HG03565 (cell line): ENCODE results near the gene OR1F1.
"Not testable (repeated sequence)": the region's sequence is repeated elsewhere in the genome, so short reads cannot be mapped to it uniquely, and the experiment has no call there.

Experiments used
- ATAC-seq: cut with Tn5 transposase; IDR thresholded peaks from one replicate; pipeline ENCODE4 v1.9.1; 2021; ENCODE audit warnings: mild to moderate bottlenecking, moderate library complexity; ENCODE audit not compliant: unreplicated experiment

The OR1F1 gene

GRCh38 chr16:3173892-3174617 is 13.9 kb upstream of the OR1F1 start:
- ATAC-seq, result no peak

GRCh38 chr16:3174618-3175148 is 13.3 kb upstream of the OR1F1 start:
- no peak for ATAC-seq

GRCh38 chr16:3175157-3176093 is 12.6 kb upstream of the OR1F1 start:
- no peak for ATAC-seq

GRCh38 chr16:3179651-3180050 is 8.4 kb upstream of the OR1F1 start:
- no peak for ATAC-seq

- ATAC-seq, result no peak
These were observed 7.5 kb upstream of the OR1F1 start for GRCh38 chr16:3180445-3180878.

GRCh38 chr16:3182293-3182607 is 5.8 kb upstream of the OR1F1 start:
- ATAC-seq, result not testable (repeated sequence)

GRCh38 chr16:3182608-3183444 is 5.2 kb upstream of the OR1F1 start:
- ATAC-seq, result no peak

GRCh38 chr16:3183445-3184139 is 4.4 kb upstream of the OR1F1 start:
- ATAC-seq, result no peak

- no peak for ATAC-seq
These were observed 886 bp upstream of the OR1F1 start for GRCh38 chr16:3186946-3187690.

GRCh38 chr16:3188675-3188924 is 596 bp downstream of the OR1F1 start:
- ATAC-seq, result no peak

GRCh38 chr16:3188925-3189825 is 1.2 kb downstream of the OR1F1 start:
- no peak for ATAC-seq

GRCh38 chr16:3189869-3190268 is 1.9 kb downstream of the OR1F1 start:
- ATAC-seq, result no peak

GRCh38 chr16:3190949-3191353 is 2.9 kb downstream of the OR1F1 start:
- ATAC-seq, result no peak

- ATAC-seq, result no peak
These were observed 4.5 kb downstream of the OR1F1 start for GRCh38 chr16:3192476-3193019.

- no peak for ATAC-seq
These were observed 5.5 kb downstream of the OR1F1 start for GRCh38 chr16:3193221-3194212.

GRCh38 chr16:3194792-3195191 is 6.8 kb downstream of the OR1F1 start:
- ATAC-seq, result no peak

- no peak for ATAC-seq
These were observed 8.0 kb downstream of the OR1F1 start for GRCh38 chr16:3195975-3196374.
